ENCODE data around the gene APLNR. TPM values are rescaled to one million over a fixed set of nuclear protein-coding genes. Genes with fewer than 3 reads are reported as not detected.

The APLNR gene
- total and polyA plus RNA-seq, 2 donors (not counting 1 experiment from before 2014, with no cell fraction given), result not detected

DNA sequence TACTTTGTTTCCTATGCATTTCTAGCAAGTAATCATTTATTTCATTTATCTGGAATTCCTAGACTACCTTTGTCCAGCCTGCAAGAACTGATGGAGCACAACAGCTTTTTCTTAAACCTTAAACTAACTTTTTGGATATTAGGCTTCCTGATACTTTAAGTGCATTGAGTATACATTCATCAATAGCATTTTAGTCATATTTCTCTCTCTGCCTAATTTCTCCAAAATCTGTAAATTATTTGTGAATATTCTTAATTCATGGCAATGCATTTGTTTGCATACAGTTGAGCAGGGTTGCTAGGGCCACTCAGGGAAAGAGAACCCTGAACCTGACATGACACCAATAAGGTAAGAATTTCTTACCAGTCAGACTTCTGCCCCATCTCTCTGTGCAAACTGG, 29.1 kb upstream of the APLNR start:
- H4K20me1 ChIP-seq (ENCODE audit: control insufficient read depth, extremely low read depth, insufficient read depth, low read length), result no peaks in the 10 kb centered on the region
- no peaks in the 10 kb centered on the region for H3K36me3 ChIP-seq (ENCODE audit: control insufficient read depth, insufficient read depth, low read length)
- H3K4me1 ChIP-seq (ENCODE audit: control insufficient read depth, extremely low read depth, insufficient read depth, low read length), result no peaks in the 10 kb centered on the region
- no peak for DNase-seq (ENCODE audit: low read depth in 2 of 2)
- H3K27ac ChIP-seq (ENCODE audit: insufficient read depth, low read length), result no peak overlapping the region
- peaks cover 3% of the 10 kb centered on the region for H3K27me3 ChIP-seq (ENCODE audit: control insufficient read depth, insufficient read depth, low read length)
- H3K9ac ChIP-seq (ENCODE audit: insufficient read depth, low read length), result no peak overlapping the region
- TF ChIP-seq CTCF (conservative IDR thresholded peaks at IDR 0.05 in 1 of 2, IDR thresholded peaks at IDR 0.05 in 1 of 2; ENCODE audit: low read depth in 1 of 2, low read length in 2 of 2) (no peak), EZH2 (IDR thresholded peaks at IDR 0.05; ENCODE audit: low read length, missing control alignments) (no peak)
- no peaks in the 10 kb centered on the region for H3K9me3 ChIP-seq (ENCODE audit: control insufficient read depth, insufficient read depth, low read depth, low read length)
- H3K4me2 ChIP-seq (ENCODE audit: extremely low read depth, insufficient read depth, low read length), result no peak overlapping the region
- no peak overlapping the region for H2AFZ ChIP-seq (ENCODE audit: low read length)
- no peak overlapping the region for H3K4me3 ChIP-seq (replicated peaks in 1 of 4; ENCODE audit: control extremely low read depth in 1 of 4, insufficient read depth in 1 of 4, low read depth in 3 of 4, low read length in 4 of 4)
- no peaks in the 10 kb centered on the region for H3K79me2 ChIP-seq (ENCODE audit: control insufficient read depth, insufficient read depth, low read length)

GRCh38 chr11:57263351-57263750, 26.3 kb upstream of the APLNR start:
- H3K27me3 ChIP-seq (ENCODE audit: control insufficient read depth, insufficient read depth, low read length), result peaks cover 3% of the 10 kb centered on the region
- TF ChIP-seq CTCF (conservative IDR thresholded peaks at IDR 0.05 in 1 of 2, IDR thresholded peaks at IDR 0.05 in 1 of 2; ENCODE audit: low read depth in 1 of 2, low read length in 2 of 2) (no peak), EZH2 (IDR thresholded peaks at IDR 0.05; ENCODE audit: low read length, missing control alignments) (no peak)
- no peaks in the 10 kb centered on the region for H4K20me1 ChIP-seq (ENCODE audit: control insufficient read depth, extremely low read depth, insufficient read depth, low read length)
- no peak overlapping the region for H2AFZ ChIP-seq (ENCODE audit: low read length)
- DNase-seq (ENCODE audit: low read depth in 2 of 2), result no peak
- no peaks in the 10 kb centered on the region for H3K9me3 ChIP-seq (ENCODE audit: control insufficient read depth, insufficient read depth, low read depth, low read length)
- H3K79me2 ChIP-seq (ENCODE audit: control insufficient read depth, insufficient read depth, low read length), result no peaks in the 10 kb centered on the region
- no peaks in the 10 kb centered on the region for H3K4me1 ChIP-seq (ENCODE audit: control insufficient read depth, extremely low read depth, insufficient read depth, low read length)
- H3K27ac ChIP-seq (ENCODE audit: insufficient read depth, low read length), result no peak overlapping the region
- H3K4me2 ChIP-seq (ENCODE audit: extremely low read depth, insufficient read depth, low read length), result no peak overlapping the region
- no peaks in the 10 kb centered on the region for H3K36me3 ChIP-seq (ENCODE audit: control insufficient read depth, insufficient read depth, low read length)
- no peak overlapping the region for H3K4me3 ChIP-seq (replicated peaks in 1 of 4; ENCODE audit: control extremely low read depth in 1 of 4, insufficient read depth in 1 of 4, low read depth in 3 of 4, low read length in 4 of 4)
- no peak overlapping the region for H3K9ac ChIP-seq (ENCODE audit: insufficient read depth, low read length)

- H2AFZ ChIP-seq (ENCODE audit: low read length), result no peak overlapping the region
These were observed 25.1 kb upstream of the APLNR start for GRCh38 chr11:57262157-57262556.

More at GRCh38 chr11:57262157-57262556, 25.1 kb upstream of the APLNR start:
- no peaks in the 10 kb centered on the region for H4K20me1 ChIP-seq (ENCODE audit: control insufficient read depth, extremely low read depth, insufficient read depth, low read length)
- H3K4me3 ChIP-seq (replicated peaks in 1 of 4; ENCODE audit: control extremely low read depth in 1 of 4, insufficient read depth in 1 of 4, low read depth in 3 of 4, low read length in 4 of 4), result no peak overlapping the region
- no peak for TF ChIP-seq CTCF (conservative IDR thresholded peaks at IDR 0.05 in 1 of 2, IDR thresholded peaks at IDR 0.05 in 1 of 2; ENCODE audit: low read depth in 1 of 2, low read length in 2 of 2)
- no peak for TF ChIP-seq EZH2 (IDR thresholded peaks at IDR 0.05; ENCODE audit: low read length, missing control alignments)
- no peak for DNase-seq (ENCODE audit: low read depth in 2 of 2)
- no peaks in the 10 kb centered on the region for H3K4me1 ChIP-seq (ENCODE audit: control insufficient read depth, extremely low read depth, insufficient read depth, low read length)
- H3K27me3 ChIP-seq (ENCODE audit: control insufficient read depth, insufficient read depth, low read length), result peaks cover 3% of the 10 kb centered on the region
- no peaks in the 10 kb centered on the region for H3K36me3 ChIP-seq (ENCODE audit: control insufficient read depth, insufficient read depth, low read length)
- no peaks in the 10 kb centered on the region for H3K9me3 ChIP-seq (ENCODE audit: control insufficient read depth, insufficient read depth, low read depth, low read length)
- no peak overlapping the region for H3K4me2 ChIP-seq (ENCODE audit: extremely low read depth, insufficient read depth, low read length)
- no peaks in the 10 kb centered on the region for H3K79me2 ChIP-seq (ENCODE audit: control insufficient read depth, insufficient read depth, low read length)
- no peak overlapping the region for H3K27ac ChIP-seq (ENCODE audit: insufficient read depth, low read length)
- no peak overlapping the region for H3K9ac ChIP-seq (ENCODE audit: insufficient read depth, low read length)

Measured in fibroblast of lung (primary cell).